A673 (cell line): ENCODE results near the gene AICDA. TPM values are rescaled to one million over a fixed set of nuclear protein-coding genes. Genes with fewer than 3 reads are reported as not detected.
"Not testable (repeated sequence)": the region's sequence is repeated elsewhere in the genome, so short reads cannot be mapped to it uniquely, and the experiment has no call there.

ENCODE experiments used
- BruUV-seq: library from RNA; stranded (reverse); fragments of 400-500 nt; replicated peaks from 2 replicates; lab custom pipeline; 2021; lab: Mats Ljungman, UMichigan
- CTCF ChIA-PET: fragments of 300-600 bp; sonication (Branson Sonifier 250); formaldehyde crosslinking; loops from one replicate; lab custom pipeline; 2022; ENCODE audit warnings: antibody characterized with exemption; lab: Charles Lee
- POLR2A ChIA-PET: fragments of 300-600 bp; sonication (Branson Sonifier 250); formaldehyde crosslinking; loops from one replicate; lab custom pipeline; 2022; ENCODE audit warnings: antibody characterized with exemption; ENCODE audit not compliant: low non-redundant PET; lab: Charles Lee
- DNase-seq: peaks from one replicate; pipeline ENCODE4 v3.0.0-alpha.2; 2015; ENCODE audit warnings: low spot score
- H3K27ac ChIP-seq: fragments of 200-600 bp; sonication (generic); 2 replicates; pipeline ENCODE4 v1.5.1; 2016; ENCODE audit warnings: mixed run types, low read depth, mild to moderate bottlenecking, mixed read lengths, antibody characterized with exemption, low read length; ENCODE audit not compliant: poor library complexity, severe bottlenecking
- H3K27me3 ChIP-seq: fragments of 200-600 bp; sonication (generic); replicated peaks from 2 replicates; pipeline ENCODE4 v1.6.1; 2017; ENCODE audit warnings: mixed run types, low read depth, mild to moderate bottlenecking, mixed read lengths, antibody characterized with exemption, low read length; ENCODE audit not compliant: insufficient read depth, poor library complexity
- H3K36me3 ChIP-seq: fragments of 200-600 bp; sonication (generic); 2 replicates; pipeline ENCODE4 v1.6.1; 2016; ENCODE audit warnings: mixed run types, mild to moderate bottlenecking, mixed read lengths, antibody characterized with exemption, low read length; ENCODE audit not compliant: insufficient read depth, poor library complexity, severe bottlenecking
- H3K4me1 ChIP-seq: fragments of 200-600 bp; sonication (generic); 2 replicates; pipeline ENCODE4 v1.6.1; 2017; ENCODE audit warnings: mixed run types, mild to moderate bottlenecking, mixed read lengths, antibody characterized with exemption, low read length; ENCODE audit not compliant: insufficient read depth, poor library complexity, severe bottlenecking
- H3K4me3 ChIP-seq: fragments of 200-600 bp; sonication (generic); 2 replicates; pipeline ENCODE4 v1.5.1; 2016; ENCODE audit warnings: low read depth, mixed run types, mild to moderate bottlenecking, mixed read lengths, low read length; ENCODE audit not compliant: poor library complexity, severe bottlenecking
- H3K9me3 ChIP-seq: fragments of 200-600 bp; sonication (generic); 2 replicates; pipeline ENCODE4 v1.6.1; 2016; ENCODE audit warnings: mixed run types, low read depth, mild to moderate bottlenecking, mixed read lengths, antibody characterized with exemption, low read length; ENCODE audit not compliant: poor library complexity, severe bottlenecking
- CTCF ChIP-seq: fragments of 300-800, 200-600 bp; sonication (generic); conservative IDR thresholded peaks from 2 replicates; pipeline ENCODE4 v1.5.1; 2017; ENCODE audit warnings: low read depth, mild to moderate bottlenecking, antibody characterized with exemption, low read length, moderate library complexity, mixed read lengths
- EZH2 ChIP-seq: fragments of 200-600 bp; sonication (generic); IDR thresholded peaks from 2 replicates; pipeline ENCODE4 v1.6.1; 2017; ENCODE audit warnings: borderline replicate concordance, low read depth, mild to moderate bottlenecking, mixed read lengths, antibody characterized with exemption, low read length; ENCODE audit not compliant: poor library complexity, severe bottlenecking
- intact Hi-C: fragments of 100-400 bp; cut with micrococcal nuclease; formaldehyde crosslinking; loops from one replicate; pipeline ENCODE4 v1.10.0; 2022; ENCODE audit not compliant: unreplicated experiment
- total RNA-seq: library from RNA; stranded (reverse); gene quantifications from 2 replicates; pipeline ENCODE4 v1.2.3, GENCODE V29; 2021

Gene AICDA
- total RNA-seq, 1 experiment from 2014 or later = not detected

- BruUV-seq = no TSS peak
- intact Hi-C loops = no loop called here
- TF ChIP-seq EZH2 = no peak
- TF ChIP-seq CTCF = no peak
- no peaks in the 10 kb centered on the region for H3K4me1 ChIP-seq
- DNase-seq = no peak
- H3K27me3 ChIP-seq = peaks cover 7% of the 10 kb centered on the region
- H3K4me3 ChIP-seq = no peak overlapping the region
- POLR2A ChIA-PET = no interaction called here
- H3K36me3 ChIP-seq = no peaks in the 10 kb centered on the region
- H3K27ac ChIP-seq = no peak overlapping the region
- no peaks in the 10 kb centered on the region for H3K9me3 ChIP-seq
- CTCF ChIA-PET = no interaction called here
Observed at GRCh38 chr12:8572507-8572906, 40.2 kb downstream of the AICDA start.

- DNase-seq = no peak
Observed at GRCh38 chr12:8566525-8566924, 46.1 kb downstream of the AICDA start.

GRCh38 chr12:8566052-8566451 is 46.6 kb downstream of the AICDA start:
- intact Hi-C loops, H3K4me1 ChIP-seq, BruUV-seq, H3K9me3 ChIP-seq, CTCF ChIA-PET, H3K27me3 ChIP-seq, H3K36me3 ChIP-seq, H3K4me3 ChIP-seq, DNase-seq, H3K27ac ChIP-seq, POLR2A ChIA-PET: not testable (repeated sequence)

More at GRCh38 chr12:8566525-8566924, 46.1 kb downstream of the AICDA start:
- no peaks in the 10 kb centered on the region for H3K27me3 ChIP-seq
- ChIA-PET POLR2A (no interaction called here), CTCF (no interaction called here)
- H3K27ac ChIP-seq = no peak overlapping the region
- BruUV-seq = no TSS peak
- no peaks in the 10 kb centered on the region for H3K9me3 ChIP-seq
- no peaks in the 10 kb centered on the region for H3K36me3 ChIP-seq
- intact Hi-C loops = no loop called here
- H3K4me1 ChIP-seq = no peaks in the 10 kb centered on the region
- no peak for TF ChIP-seq CTCF
- TF ChIP-seq EZH2 = no peak
- no peak overlapping the region for H3K4me3 ChIP-seq

GRCh38 chr12:8564656-8565055 is 48.0 kb downstream of the AICDA start:
- Histone ChIP-seq H3K4me1 (no peaks in the 10 kb centered on the region), H3K4me3 (no peak overlapping the region), H3K27ac (no peak overlapping the region), H3K9me3 (no peaks in the 10 kb centered on the region), H3K27me3 (no peaks in the 10 kb centered on the region), H3K36me3 (no peaks in the 10 kb centered on the region)
- DNase-seq = no peak
- no peak for TF ChIP-seq EZH2
- TF ChIP-seq CTCF = no peak
- intact Hi-C loops = no loop called here
- BruUV-seq = no TSS peak
- POLR2A ChIA-PET = no interaction called here
- CTCF ChIA-PET = no interaction called here
